ENCODE measurements around the gene LINS1.

- TF ChIP-seq GATA3 (IDR thresholded peaks at IDR 0.05; ENCODE audit: low read depth, low read length): no peak
- no peak for TF ChIP-seq GATA2 (IDR thresholded peaks at IDR 0.05; ENCODE audit: low read depth, low read length)
Observed at GRCh38 chr15:100525436-100525835, 76.5 kb downstream of the LINS1 start.
